ENCODE results near the gene TMEM82. TPM values are rescaled to one million over a fixed set of nuclear protein-coding genes. Genes with fewer than 3 reads are reported as not detected.

TMEM82 gene
- total and polyA plus RNA-seq, 9 of the 15 experiments (the other 6 are each of a cell fraction or from before 2014, with no cell fraction given) = not detected

GRCh38 chr1:15734901-15735300 is 7.4 kb upstream of the TMEM82 start (continued):
- TF ChIP-seq, protein P1, sequence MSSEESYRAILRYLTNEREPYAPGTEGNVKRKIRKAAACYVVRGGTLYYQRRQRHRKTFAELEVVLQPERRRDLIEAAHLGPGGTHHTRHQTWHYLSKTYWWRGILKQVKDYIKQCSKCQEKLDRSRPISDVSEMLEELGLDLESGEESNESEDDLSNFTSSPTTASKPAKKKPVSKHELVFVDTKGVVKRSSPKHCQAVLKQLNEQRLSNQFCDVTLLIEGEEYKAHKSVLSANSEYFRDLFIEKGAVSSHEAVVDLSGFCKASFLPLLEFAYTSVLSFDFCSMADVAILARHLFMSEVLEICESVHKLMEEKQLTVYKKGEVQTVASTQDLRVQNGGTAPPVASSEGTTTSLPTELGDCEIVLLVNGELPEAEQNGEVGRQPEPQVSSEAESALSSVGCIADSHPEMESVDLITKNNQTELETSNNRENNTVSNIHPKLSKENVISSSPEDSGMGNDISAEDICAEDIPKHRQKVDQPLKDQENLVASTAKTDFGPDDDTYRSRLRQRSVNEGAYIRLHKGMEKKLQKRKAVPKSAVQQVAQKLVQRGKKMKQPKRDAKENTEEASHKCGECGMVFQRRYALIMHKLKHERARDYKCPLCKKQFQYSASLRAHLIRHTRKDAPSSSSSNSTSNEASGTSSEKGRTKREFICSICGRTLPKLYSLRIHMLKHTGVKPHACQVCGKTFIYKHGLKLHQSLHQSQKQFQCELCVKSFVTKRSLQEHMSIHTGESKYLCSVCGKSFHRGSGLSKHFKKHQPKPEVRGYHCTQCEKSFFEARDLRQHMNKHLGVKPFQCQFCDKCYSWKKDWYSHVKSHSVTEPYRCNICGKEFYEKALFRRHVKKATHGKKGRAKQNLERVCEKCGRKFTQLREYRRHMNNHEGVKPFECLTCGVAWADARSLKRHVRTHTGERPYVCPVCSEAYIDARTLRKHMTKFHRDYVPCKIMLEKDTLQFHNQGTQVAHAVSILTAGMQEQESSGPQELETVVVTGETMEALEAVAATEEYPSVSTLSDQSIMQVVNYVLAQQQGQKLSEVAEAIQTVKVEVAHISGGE (CRISPR knock-in tag; IDR thresholded peaks at IDR 0.05) = no peak
- TF ChIP-seq NR4A1 (CRISPR knock-in tag; IDR thresholded peaks at IDR 0.05) = no peak
- TF ChIP-seq NR4A1 (tag; IDR thresholded peaks at IDR 0.05) = no peak
- no peak for TF ChIP-seq NR3C1 (CRISPR knock-in tag; IDR thresholded peaks at IDR 0.05)
- TF ChIP-seq ETS2 (tag; IDR thresholded peaks at IDR 0.05; ENCODE audit: borderline replicate concordance, poor library complexity, severe bottlenecking) = no peak
- TF ChIP-seq TEAD4 (IDR thresholded peaks at IDR 0.05; ENCODE audit: low read length) = no peak
- no peak for TF ChIP-seq TEAD4 (CRISPR knock-in tag; IDR thresholded peaks at IDR 0.05; ENCODE audit: borderline replicate concordance)
- TF ChIP-seq POLR2G (IDR thresholded peaks at IDR 0.05; ENCODE audit: low read depth, low read length) = peak; percentile 53; the same call in 1 of the 2 replicates
- no peak for TF ChIP-seq ETV5 (CRISPR knock-in tag; IDR thresholded peaks at IDR 0.05; ENCODE audit: low read depth)
- TF ChIP-seq BDP1 (IDR thresholded peaks at IDR 0.05; ENCODE audit: insufficient read depth, insufficient read length) = no peak
- TF ChIP-seq RBM22 (IDR thresholded peaks at IDR 0.05; ENCODE audit: low read depth, low read length, poor library complexity, severe bottlenecking) = peak; percentile 72
- no peak for TF ChIP-seq NR2F6 (CRISPR knock-in tag; IDR thresholded peaks at IDR 0.05)
- 0 out of 2 replicates have a peak, but pooled peaks have one; percentile 11 for TF ChIP-seq MYNN (IDR thresholded peaks at IDR 0.05)
- TF ChIP-seq MYNN (CRISPR knock-in tag; IDR thresholded peaks at IDR 0.05) = no peak
- no peak for TF ChIP-seq NELFE (IDR thresholded peaks at IDR 0.05; ENCODE audit: insufficient read depth, insufficient read length)
- TF ChIP-seq ZHX1 (conservative IDR thresholded peaks at IDR 0.05; ENCODE audit: low read length) = no peak
- TF ChIP-seq STAT5B (CRISPR knock-in tag; IDR thresholded peaks at IDR 0.05) = no peak
- TF ChIP-seq PRPF4 (IDR thresholded peaks at IDR 0.05; ENCODE audit: insufficient read depth, low read depth, low read length, poor library complexity, severe bottlenecking) = no peak
- no peak for TF ChIP-seq SPI1 (IDR thresholded peaks at IDR 0.05; ENCODE audit: borderline replicate concordance, low read depth, low read length)
- TF ChIP-seq HNRNPLL (IDR thresholded peaks at IDR 0.05; ENCODE audit: low read depth, low read length, poor library complexity, severe bottlenecking) = no peak
- no peak for TF ChIP-seq PRMT5 (CRISPR knock-in tag; IDR thresholded peaks at IDR 0.05)
- TF ChIP-seq RCOR1 (IDR thresholded peaks at IDR 0.05; ENCODE audit: borderline replicate concordance in 1 of 2, low read depth in 2 of 2, low read length in 2 of 2) = no peak
- no peak for TF ChIP-seq NCOA6 (IDR thresholded peaks at IDR 0.05)
- TF ChIP-seq MIER1 (IDR thresholded peaks at IDR 0.05; ENCODE audit: low read depth) = no peak
- peak; percentile 39 for TF ChIP-seq POLR2B (IDR thresholded peaks at IDR 0.05; ENCODE audit: low read depth, partially characterized antibody)
